HG03521 (cell line): ENCODE measurements around the gene STEAP4.

Experiments
- ATAC-seq: cut with Tn5 transposase; IDR thresholded peaks from one replicate; pipeline ENCODE4 v1.9.1; 2021; ENCODE audit warnings: mild to moderate bottlenecking, moderate library complexity; ENCODE audit not compliant: unreplicated experiment

Gene STEAP4

GRCh38 chr7:88314061-88314491, 7.4 kb upstream of the STEAP4 start:
- ATAC-seq, result no peak

DNA sequence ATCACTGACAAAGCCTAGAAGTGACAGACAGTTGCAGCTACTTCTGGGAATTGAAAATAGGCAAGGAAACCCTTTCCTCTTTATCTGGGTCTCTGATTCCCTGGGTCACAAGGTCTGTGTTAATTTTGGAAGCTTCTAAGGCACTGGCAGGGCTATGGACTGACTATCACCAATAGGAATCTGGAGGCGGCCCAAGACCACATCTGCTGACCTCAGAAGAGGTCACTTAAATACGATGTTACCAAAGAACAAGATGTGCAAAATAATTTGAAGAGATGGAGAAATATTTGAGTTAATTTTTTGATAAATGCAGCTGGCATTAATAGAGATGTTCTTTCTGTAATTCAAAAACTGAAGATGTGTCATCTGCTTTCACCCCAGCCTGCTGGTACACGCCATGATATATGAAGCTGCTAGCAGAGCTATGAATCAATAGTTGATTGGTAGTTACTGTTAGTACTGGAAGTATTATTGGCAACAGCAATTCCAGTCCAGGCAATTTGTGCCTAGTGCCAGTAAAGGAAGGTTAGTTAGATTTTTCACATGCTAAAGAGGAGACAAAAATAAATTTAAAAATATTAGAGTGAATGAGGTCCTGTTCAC, 5.5 kb upstream of the STEAP4 start:
- ATAC-seq, result no peak

DNA sequence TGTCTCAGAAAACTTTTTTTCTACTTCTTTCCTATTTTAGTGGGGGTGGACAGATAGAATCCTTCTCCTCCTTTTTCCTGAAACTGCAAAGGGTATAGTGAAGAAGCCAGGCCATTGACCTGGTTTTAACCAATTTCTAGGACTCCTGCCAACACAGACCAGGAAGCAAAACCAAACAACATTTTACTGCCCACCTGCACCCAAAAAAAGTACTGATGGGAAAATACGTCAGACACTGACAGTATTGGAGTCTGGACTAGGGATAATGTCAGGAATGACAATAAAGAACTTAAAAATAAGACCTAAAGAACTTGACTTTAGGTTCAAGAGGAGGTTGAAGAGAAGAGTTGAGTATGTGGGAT, 5.0 kb upstream of the STEAP4 start:
- ATAC-seq, result no peak

- ATAC-seq, result no peak
Measured at GRCh38 chr7:88310956-88311674, 4.4 kb upstream of the STEAP4 start.

- no peak for ATAC-seq
Measured at GRCh38 chr7:88309819-88310218, 3.1 kb upstream of the STEAP4 start.

DNA sequence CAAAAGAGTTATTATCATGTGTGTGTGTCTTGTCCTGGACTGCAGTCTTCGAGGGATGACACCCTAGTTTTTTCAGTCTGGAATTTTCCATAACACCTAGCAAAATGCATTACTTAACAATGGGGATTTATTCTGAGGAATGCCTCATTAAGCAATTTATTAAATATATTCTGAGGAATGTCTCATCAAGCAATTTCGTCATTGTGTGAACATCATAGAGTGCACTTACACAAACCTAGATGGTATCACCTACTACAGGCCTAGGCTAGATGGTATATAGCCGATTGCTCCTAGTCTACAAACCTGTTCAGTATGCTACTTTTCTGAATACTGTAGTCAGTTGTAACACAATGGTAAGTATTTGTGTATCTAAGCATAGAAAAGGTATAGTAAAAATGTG, 1.1 kb upstream of the STEAP4 start:
- ATAC-seq, result no peak

DNA sequence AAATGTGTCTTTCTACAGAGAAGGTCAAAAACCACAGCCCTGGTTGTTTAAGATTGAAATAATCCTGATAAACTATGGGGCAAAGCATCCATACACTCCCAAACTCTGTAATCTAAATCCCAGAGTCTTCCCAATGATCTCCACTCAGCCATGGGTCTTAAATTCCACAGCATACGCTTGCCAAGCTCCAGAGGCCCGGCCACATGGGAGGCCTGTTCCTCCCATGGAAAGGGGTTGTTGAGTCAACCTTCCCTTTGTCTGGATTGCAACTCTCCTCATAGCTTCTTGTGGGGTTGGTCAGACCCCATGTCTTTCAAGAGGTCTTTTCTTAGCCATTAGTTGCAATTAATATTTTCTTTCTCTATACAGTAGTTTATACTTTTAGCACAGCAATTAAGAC, 718 bp upstream of the STEAP4 start:
- ATAC-seq, result no peak

DNA sequence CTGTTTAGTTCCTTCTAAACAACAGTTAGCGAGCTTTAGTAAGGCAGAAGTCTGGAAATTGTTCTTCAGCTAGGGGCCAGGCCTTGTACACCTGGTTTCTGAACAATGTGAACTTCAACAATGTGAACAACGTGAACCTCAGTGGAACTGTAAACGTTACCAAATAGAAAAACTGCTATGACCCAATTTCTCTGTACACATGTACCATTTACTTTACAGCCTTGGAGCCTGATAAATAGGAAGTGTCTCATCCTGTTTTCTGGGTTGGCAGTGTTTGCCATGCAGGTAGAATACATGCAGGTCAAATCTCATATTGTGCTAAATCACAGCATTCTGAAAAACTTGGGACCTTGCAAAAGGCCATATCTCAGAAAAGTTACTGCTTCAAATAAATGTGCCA, 1.6 kb downstream of the STEAP4 start:
- no peak for ATAC-seq

- no peak for ATAC-seq
Measured at GRCh38 chr7:88302486-88302885, 4.2 kb downstream of the STEAP4 start.

DNA sequence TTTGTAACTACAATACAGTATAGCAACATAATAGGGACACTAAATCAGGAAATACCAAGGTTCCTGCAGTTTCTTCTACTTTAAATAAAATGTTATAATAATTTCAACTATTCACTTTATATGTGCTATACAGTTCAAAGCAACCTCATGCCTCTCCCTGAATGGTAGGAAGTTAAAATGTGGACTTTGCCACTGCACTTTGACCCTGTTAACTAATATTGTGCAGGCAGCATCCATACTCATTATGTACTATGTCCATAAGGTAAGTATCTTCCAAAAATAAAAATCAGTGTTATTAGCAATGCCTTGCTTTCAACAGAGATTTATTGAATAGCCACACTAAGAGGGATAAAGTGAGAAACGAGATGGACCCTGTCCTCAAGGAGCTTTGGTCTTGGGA, 4.8 kb downstream of the STEAP4 start:
- ATAC-seq, result no peak

- ATAC-seq, result no peak
Measured at GRCh38 chr7:88300401-88300945, 6.2 kb downstream of the STEAP4 start.

DNA sequence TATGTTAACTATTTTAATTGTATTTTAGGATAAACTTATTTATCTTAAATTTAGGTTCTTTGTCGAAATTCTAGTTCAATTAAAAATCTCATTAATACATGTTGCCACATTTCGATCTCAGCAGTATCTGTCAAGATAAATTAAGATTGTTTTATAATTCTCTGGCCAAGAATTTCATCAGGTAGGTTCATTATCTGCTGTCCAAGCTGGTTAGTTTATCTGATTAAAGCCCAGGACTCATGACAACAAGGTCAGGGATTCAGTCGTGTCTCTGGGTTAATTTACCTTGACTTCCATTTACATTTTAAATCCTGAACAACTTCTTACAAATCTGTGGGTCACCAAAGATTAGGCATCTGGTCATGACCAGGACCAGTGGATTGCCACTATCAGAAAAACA, 7.6 kb downstream of the STEAP4 start:
- ATAC-seq, result no peak

GRCh38 chr7:88293866-88294265, 12.8 kb downstream of the STEAP4 start:
- no peak for ATAC-seq

- no peak for ATAC-seq
Measured at GRCh38 chr7:88291398-88292173, 15.1 kb downstream of the STEAP4 start.

- ATAC-seq, result no peak
Measured at GRCh38 chr7:88290491-88290890, 16.2 kb downstream of the STEAP4 start.

GRCh38 chr7:88289564-88290025, 17.1 kb downstream of the STEAP4 start:
- no peak for ATAC-seq

DNA sequence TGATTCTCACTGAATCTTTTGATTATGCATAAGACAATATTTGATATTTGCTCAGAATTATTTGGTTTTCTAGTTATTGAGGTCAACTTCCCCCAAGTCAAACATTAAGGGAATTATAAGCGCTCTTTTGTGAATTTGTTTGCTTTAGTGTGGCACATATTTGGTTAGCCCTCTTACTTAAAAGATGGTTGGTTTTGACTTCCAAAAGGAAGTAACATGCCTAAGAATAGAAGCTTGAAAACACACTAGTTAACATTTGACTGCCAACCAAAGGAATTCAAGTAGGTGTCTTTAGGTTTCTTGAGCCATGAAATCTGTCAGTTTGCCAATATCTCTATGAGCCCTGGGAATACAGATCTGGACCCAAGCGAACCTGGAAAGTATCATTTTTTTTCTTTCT, 24.9 kb downstream of the STEAP4 start:
- ATAC-seq, result no peak

GRCh38 chr7:88280801-88281200, 25.9 kb downstream of the STEAP4 start:
- ATAC-seq, result no peak

DNA sequence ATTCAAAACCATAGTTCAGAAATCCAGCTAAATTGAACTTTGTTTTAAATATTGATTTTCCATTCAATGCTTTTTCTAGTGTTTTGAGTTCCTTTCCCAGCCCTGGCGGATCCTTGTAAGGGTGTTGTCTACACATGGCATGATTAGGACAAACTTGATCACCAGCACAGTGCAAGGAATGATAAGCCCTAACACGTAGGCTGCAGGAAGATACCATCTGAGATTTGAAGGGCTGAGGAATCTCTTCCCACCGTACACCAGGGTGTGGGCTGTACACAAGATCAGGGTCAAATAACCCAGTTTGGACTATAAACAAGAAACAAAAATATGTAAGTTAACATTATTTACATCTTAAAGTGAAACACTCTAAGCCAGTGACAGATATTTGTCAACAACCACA, 27.4 kb downstream of the STEAP4 start:
- ATAC-seq, result no peak

DNA sequence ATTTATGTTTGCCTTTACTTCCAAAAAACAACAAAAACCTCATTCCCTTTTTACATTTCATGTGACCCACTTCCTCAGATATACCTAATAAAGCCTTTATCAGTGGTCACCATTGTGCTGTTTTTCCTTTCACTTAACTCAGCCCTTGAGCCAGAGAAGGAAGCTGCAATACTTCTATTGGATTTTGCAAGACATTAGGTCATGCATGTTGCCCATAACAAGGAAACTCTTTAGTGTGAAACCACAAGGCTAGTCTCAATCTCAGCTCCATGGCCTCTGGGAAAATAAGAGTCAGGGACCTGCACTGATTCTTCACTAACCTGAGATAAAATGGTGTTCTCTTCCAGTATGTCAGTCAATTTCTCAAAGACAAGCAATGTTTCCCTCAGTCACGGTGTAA, 27.8 kb downstream of the STEAP4 start:
- no peak for ATAC-seq

DNA sequence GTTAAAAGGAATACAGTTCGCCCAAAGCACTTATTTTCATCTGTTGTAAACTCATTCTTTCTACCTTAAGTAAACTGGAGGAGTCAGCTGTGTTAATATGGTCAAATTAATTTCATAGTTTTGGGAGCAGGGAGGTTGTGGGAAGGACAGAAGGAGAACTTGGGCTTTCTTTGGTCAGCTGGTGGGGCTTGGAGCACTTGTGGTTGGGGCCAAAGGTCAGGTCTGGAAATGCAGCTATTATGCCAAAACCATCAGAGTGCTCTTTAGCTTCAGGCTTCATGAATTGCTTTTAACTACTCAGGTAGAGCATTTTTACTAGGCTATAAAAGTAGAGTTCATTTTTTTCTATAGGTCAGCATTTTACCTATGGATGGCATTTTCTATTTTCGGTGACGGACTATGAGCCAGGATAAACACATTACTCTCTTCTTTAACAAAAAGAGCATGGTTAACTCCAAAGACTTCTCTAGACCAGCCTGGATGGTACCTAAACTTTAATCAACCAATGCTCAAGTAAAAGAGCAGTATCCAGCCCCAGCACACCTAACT, 30.0 kb downstream of the STEAP4 start:
- ATAC-seq, result no peak
